ENCODE measurements around the gene RRP1B.
A peak's percentile ranks its signal among the peaks of the same experiment; 100 is the strongest.

RRP1B gene

GRCh38 chr21:43720539-43721166 lies 61.3 kb downstream of the RRP1B start:
- DNase-seq: no peak
- Mint-ChIP-seq H3K9me3 (no peaks in the 10 kb centered on the region), H3K27ac (peak overlapping the region; percentile 41 to 65), H3K27me3 (no peaks in the 10 kb centered on the region), H3K4me3 (peak overlapping the region; percentile 81 to 90), H3K4me1 (ENCODE audit: low read depth in 2 of 2) (peaks cover 28 to 32% of the 10 kb centered on the region in 2 donors), H3K36me3 (ENCODE audit: insufficient read depth) (peaks cover 41% of the 10 kb centered on the region)
- ATAC-seq (replicated peaks): no peak

GRCh38 chr21:43721206-43721605 lies 61.8 kb downstream of the RRP1B start:
- peak overlapping the region; percentile 41 to 65 for H3K27ac Mint-ChIP-seq

GRCh38 chr21:43721939-43722338 lies 62.6 kb downstream of the RRP1B start:
- Mint-ChIP-seq H3K27me3 (no peaks in the 10 kb centered on the region), H3K27ac (peak overlapping the region in 1 of 2 donors; percentile 49), H3K4me3 (no peak overlapping the region), H3K36me3 (ENCODE audit: insufficient read depth) (peaks cover 53% of the 10 kb centered on the region), H3K4me1 (ENCODE audit: low read depth in 2 of 2) (peaks cover 35 to 37% of the 10 kb centered on the region in 2 donors), H3K9me3 (no peaks in the 10 kb centered on the region)
- ATAC-seq (replicated peaks): no peak
- no peak for DNase-seq

More at GRCh38 chr21:43721206-43721605, 61.8 kb downstream of the RRP1B start:
- Mint-ChIP-seq H3K27me3 (no peaks in the 10 kb centered on the region), H3K4me3 (peak overlapping the region; percentile 81 to 90), H3K4me1 (ENCODE audit: low read depth in 2 of 2) (peaks cover 31 to 32% of the 10 kb centered on the region in 2 donors), H3K9me3 (no peaks in the 10 kb centered on the region), H3K36me3 (ENCODE audit: insufficient read depth) (peaks cover 46% of the 10 kb centered on the region)
- no peak for ATAC-seq (replicated peaks)
- no peak for DNase-seq

DNA sequence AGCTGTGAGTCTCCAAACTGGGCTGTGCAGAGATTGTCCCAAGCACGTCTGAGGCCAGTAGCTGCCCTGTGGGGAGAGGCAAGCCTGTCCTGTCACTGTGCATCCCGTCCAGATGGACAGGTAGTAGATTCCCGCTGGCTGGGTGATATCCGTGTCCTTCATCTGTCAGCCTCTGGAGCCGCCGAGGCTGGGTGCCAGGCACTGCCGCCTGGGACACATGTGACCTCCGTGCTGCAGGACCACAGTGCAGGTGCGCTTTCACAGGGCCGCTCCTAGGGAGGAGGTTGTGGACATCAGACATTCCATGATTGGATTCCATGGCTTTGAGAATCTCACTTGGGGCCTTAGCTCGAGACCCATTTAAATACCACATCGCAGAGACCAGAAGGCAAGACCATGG lies 64.3 kb downstream of the RRP1B start:
- peaks cover 45 to 46% of the 10 kb centered on the region in 2 donors for H3K4me1 Mint-ChIP-seq (ENCODE audit: low read depth in 2 of 2)
- no peak for DNase-seq
- peaks cover 61% of the 10 kb centered on the region for H3K36me3 Mint-ChIP-seq (ENCODE audit: insufficient read depth)
- ATAC-seq (replicated peaks): no peak
- no peaks in the 10 kb centered on the region for H3K27me3 Mint-ChIP-seq
- no peaks in the 10 kb centered on the region for H3K9me3 Mint-ChIP-seq
- H3K27ac Mint-ChIP-seq: no peak overlapping the region
- H3K4me3 Mint-ChIP-seq: no peak overlapping the region

GRCh38 chr21:43726686-43727518 lies 67.5 kb downstream of the RRP1B start:
- Mint-ChIP-seq H3K4me3 (peak overlapping the region; percentile 86 to 88), H3K27me3 (no peaks in the 10 kb centered on the region), H3K27ac (peak overlapping the region; percentile 95), H3K4me1 (ENCODE audit: low read depth in 2 of 2) (peaks cover 38 to 41% of the 10 kb centered on the region in 2 donors), H3K9me3 (no peaks in the 10 kb centered on the region), H3K36me3 (ENCODE audit: insufficient read depth) (peaks cover 47% of the 10 kb centered on the region)
- ATAC-seq (replicated peaks): no peak
- DNase-seq: no peak

DNA sequence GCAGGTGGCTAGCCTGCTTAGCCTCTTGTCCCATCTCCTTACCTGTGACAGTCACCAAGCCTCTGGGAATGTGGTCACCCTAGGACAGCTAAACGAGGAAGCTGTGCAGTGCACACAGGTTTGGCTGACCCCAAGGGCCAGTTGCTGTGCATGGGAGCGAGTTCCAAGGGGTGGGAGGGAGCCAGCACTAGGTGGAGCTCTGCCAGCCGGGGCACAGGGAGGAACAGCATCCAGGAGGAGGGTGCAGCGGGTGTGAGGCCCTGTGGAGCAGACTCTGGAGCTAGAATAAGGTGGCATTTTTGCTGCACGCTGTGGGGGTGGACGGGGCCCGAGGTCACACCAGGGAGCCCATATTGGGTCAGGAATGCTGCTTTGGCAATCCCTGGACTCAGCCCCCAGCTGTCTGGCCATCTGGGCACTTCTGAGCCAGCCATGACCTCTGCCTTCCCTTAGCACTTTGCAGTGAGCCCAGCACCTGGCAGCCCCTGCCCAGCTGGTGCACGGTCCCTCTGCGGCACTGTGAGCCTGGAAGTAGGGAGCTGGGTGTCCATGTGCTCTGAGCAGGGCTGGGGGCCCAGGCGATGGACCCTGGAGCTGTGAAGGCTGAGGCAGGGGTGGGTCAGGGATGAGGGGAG lies 68.3 kb downstream of the RRP1B start:
- peaks cover 35% of the 10 kb centered on the region in 2 donors for H3K4me1 Mint-ChIP-seq (ENCODE audit: low read depth in 2 of 2)
- DNase-seq: no peak
- H3K9me3 Mint-ChIP-seq: no peaks in the 10 kb centered on the region
- no peaks in the 10 kb centered on the region for H3K27me3 Mint-ChIP-seq
- peak overlapping the region; percentile 95 for H3K27ac Mint-ChIP-seq
- peaks cover 47% of the 10 kb centered on the region for H3K36me3 Mint-ChIP-seq (ENCODE audit: insufficient read depth)
- H3K4me3 Mint-ChIP-seq: peak overlapping the region; percentile 86 to 88
- no peak for ATAC-seq (replicated peaks)

DNA sequence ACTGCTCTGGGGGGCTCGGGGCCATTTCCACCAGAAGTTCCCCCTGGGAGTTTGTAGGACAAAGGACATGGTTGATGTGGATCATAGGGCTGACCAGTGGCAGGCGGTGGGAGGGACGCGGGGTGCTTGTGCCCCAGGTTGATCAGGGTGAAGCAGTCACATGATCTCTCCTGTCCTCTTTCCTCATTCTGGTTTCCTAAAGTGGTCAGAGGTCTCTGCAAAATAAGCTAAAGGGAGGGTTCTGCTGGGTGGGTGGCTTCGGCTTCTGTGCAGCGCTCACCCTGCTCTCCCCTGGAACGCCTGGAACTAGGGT lies 68.8 kb downstream of the RRP1B start:
- no peaks in the 10 kb centered on the region for H3K9me3 Mint-ChIP-seq
- peaks cover 47% of the 10 kb centered on the region for H3K36me3 Mint-ChIP-seq (ENCODE audit: insufficient read depth)
- peak overlapping the region; percentile 95 for H3K27ac Mint-ChIP-seq
- no peaks in the 10 kb centered on the region for H3K27me3 Mint-ChIP-seq
- H3K4me1 Mint-ChIP-seq (ENCODE audit: low read depth in 2 of 2): peaks cover 33 to 40% of the 10 kb centered on the region in 2 donors
- ATAC-seq (replicated peaks): no peak
- H3K4me3 Mint-ChIP-seq: peak overlapping the region; percentile 86 to 88
- no peak for DNase-seq

DNA sequence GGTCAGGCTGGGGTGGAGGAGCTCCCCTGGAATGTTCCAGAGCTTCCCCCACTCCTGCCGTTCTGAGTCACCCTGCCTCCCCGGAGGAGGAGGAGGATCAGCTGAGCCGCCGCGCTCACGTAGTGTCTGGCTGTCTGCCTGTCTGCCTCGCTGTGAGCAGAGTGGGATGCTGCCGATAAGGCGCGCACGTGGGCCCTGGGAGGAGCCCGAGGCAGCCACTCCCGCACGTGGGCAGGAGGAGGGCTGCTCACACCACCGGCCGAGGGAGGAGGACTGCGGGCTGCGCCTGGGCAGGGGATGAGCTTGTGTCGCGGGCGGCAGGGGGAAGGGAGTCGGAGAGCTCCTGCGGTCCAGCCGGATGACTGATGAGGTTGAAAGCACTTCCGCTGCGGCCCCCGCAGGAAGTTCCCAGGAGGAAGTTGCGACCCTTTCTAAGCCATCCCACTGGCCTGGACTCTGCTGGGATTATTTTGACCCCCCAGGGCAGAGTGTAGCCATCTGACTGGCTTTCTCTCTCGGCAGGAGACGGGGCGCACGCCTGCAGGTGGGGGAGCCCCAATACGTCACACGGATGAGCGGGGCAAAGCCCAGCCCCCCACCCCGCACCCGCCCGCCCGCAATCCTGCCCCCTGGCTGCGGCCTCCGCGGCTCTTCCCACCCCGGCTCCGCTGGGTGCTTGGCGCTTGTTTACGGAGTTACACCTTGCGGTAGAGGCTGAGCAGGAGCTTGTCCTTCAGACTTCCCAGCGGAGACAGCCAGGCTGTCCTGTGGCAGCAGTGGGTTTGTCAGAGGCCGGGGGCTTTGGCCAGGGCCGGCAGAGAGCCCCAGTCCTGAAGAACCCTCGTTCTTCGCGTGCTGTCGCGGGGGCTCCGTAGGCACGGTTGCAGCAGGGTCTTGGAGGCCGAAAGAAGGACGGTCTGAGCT lies 69.4 kb downstream of the RRP1B start:
- Mint-ChIP-seq H3K4me1 (ENCODE audit: low read depth in 2 of 2) (peaks cover 36 to 46% of the 10 kb centered on the region in 2 donors), H3K4me3 (peak overlapping the region; percentile 86 to 88), H3K9me3 (no peaks in the 10 kb centered on the region), H3K36me3 (ENCODE audit: insufficient read depth) (peaks cover 47% of the 10 kb centered on the region), H3K27me3 (no peaks in the 10 kb centered on the region), H3K27ac (peak overlapping the region; percentile 95)
- DNase-seq (peak; percentile 76 to 77 (median 76)), ATAC-seq (replicated peaks) (peak; percentile 90)

DNA sequence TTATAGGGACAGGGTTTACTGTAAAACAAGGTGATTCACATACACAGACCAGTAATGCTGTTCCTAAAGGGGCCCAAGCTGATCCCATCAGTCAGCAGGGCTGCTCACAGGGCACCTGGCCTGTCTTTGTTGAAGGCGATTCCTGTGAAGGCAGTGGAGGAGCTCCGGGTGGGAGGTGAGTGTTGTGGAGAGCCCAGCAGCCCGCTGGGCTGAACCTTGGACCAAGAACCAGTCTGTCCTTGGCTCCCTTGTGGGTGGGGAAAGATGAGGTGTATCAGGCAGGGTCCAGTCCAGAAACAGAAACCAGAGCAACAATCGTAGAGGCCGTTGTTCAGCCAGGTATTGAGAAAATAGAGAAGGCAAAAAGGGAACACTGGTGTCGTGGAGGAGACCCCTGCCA lies 72.1 kb downstream of the RRP1B start:
- Mint-ChIP-seq H3K4me3 (no peak overlapping the region), H3K27me3 (no peaks in the 10 kb centered on the region)
- no peak for DNase-seq

GRCh38 chr21:43731891-43732711 lies 72.7 kb downstream of the RRP1B start:
- ATAC-seq (replicated peaks) (no peak), DNase-seq (no peak)
- peaks cover 36 to 48% of the 10 kb centered on the region in 2 donors for H3K4me1 Mint-ChIP-seq (ENCODE audit: low read depth in 2 of 2)
- H3K9me3 Mint-ChIP-seq: no peaks in the 10 kb centered on the region
- H3K36me3 Mint-ChIP-seq (ENCODE audit: insufficient read depth): peaks cover 28% of the 10 kb centered on the region
- H3K27ac Mint-ChIP-seq: peak overlapping the region; percentile 83 to 86
- H3K27me3 Mint-ChIP-seq: no peaks in the 10 kb centered on the region
- no peak overlapping the region for H3K4me3 Mint-ChIP-seq

More for the DNA sequence above, 72.1 kb downstream of the RRP1B start:
- peaks cover 41 to 54% of the 10 kb centered on the region in 2 donors for H3K4me1 Mint-ChIP-seq (ENCODE audit: low read depth in 2 of 2)
- H3K9me3 Mint-ChIP-seq: no peaks in the 10 kb centered on the region
- peak overlapping the region; percentile 83 to 86 for H3K27ac Mint-ChIP-seq
- no peak for ATAC-seq (replicated peaks)
- H3K36me3 Mint-ChIP-seq (ENCODE audit: insufficient read depth): peaks cover 30% of the 10 kb centered on the region

DNA sequence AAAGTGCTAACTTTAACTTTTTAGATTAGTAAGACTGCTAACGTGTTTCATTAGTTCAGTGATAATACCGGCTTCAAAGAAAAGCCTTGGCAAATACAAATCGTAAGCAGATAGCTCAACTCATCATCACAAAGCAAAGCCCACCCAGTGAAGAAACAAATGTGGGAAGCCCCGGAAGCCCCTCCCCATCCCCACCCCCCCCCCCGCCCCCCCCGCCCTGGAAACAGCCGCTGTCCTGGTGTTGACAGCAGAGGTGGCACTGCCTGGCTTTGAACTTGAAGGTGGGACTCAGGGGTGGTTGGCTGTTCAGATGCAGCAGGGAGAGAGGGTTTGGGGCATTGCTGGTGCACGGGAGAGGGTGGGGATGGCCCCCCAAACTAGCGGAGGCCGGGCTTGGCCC lies 73.7 kb downstream of the RRP1B start:
- ATAC-seq (replicated peaks): no peak
- Mint-ChIP-seq H3K4me1 (ENCODE audit: low read depth in 2 of 2) (peaks cover 31 to 42% of the 10 kb centered on the region in 2 donors), H3K36me3 (ENCODE audit: insufficient read depth) (peaks cover 26% of the 10 kb centered on the region), H3K9me3 (no peaks in the 10 kb centered on the region), H3K27me3 (no peaks in the 10 kb centered on the region), H3K4me3 (peak overlapping the region in 1 of 2 donors; percentile 70), H3K27ac (peak overlapping the region; percentile 71 to 89)
- DNase-seq: no peak

DNA sequence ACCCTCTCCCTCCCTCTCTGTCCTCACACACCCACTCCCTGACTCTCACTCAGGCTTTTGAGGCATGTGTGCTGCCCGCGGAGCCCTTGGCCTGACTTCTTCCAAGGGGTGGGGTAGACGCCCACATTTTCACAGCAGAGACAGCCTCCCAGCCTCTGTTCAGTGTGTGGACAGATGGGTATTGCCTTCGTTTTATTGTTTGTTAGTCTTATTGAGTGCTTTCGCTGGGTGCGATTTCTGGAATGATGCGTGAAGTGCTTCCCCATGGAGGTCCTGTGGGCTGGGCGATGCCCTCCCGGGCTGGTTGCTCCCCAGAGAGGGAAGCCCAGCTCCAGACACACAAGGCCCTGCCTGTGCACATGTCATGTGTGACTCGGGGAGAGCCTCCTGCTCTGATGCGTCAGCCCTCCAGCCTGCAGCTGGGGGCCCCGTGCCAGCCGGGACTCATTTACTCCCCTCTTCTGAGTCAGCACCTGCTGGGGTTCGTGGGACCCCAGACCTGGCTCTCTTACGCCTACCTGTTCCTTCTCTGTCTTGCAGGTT lies 74.2 kb downstream of the RRP1B start:
- Mint-ChIP-seq H3K27ac (peak overlapping the region; percentile 71 to 89), H3K9me3 (no peaks in the 10 kb centered on the region), H3K36me3 (ENCODE audit: insufficient read depth) (peaks cover 26% of the 10 kb centered on the region), H3K27me3 (no peaks in the 10 kb centered on the region), H3K4me3 (peak overlapping the region in 1 of 2 donors; percentile 70), H3K4me1 (ENCODE audit: low read depth in 2 of 2) (peaks cover 26 to 37% of the 10 kb centered on the region in 2 donors)
- DNase-seq (no peak), ATAC-seq (replicated peaks) (no peak)
